OCI-LY1 (cell line): Measurements from ENCODE around the gene USP53.
"Not testable (repeated sequence)": the region's sequence is repeated elsewhere in the genome, so short reads cannot be mapped to it uniquely, and the experiment has no call there.

Experiments
- H2AFZ ChIP-seq: fragments of 200-600 bp; sonication (generic), shearing (Covaris generic); 2 replicates; pipeline ENCODE4 v1.6.0; 2014; ENCODE audit warnings: antibody characterized with exemption, mild to moderate bottlenecking, low read length
- H3F3A ChIP-seq: fragments of 200-600 bp; sonication (generic), shearing (Covaris generic); 2 replicates; pipeline ENCODE4 v1.6.0; 2014; ENCODE audit warnings: mild to moderate bottlenecking, antibody characterized with exemption, low read length, moderate library complexity; ENCODE audit not compliant: insufficient read depth
- H3K27ac ChIP-seq: fragments of 200-600 bp; sonication (generic); 2 replicates; pipeline ENCODE4 v1.5.1; 2014; ENCODE audit warnings: low read length, mixed run types, mild to moderate bottlenecking, low read depth; ENCODE audit not compliant: poor library complexity, severe bottlenecking
- H3K27me3 ChIP-seq: fragments of 200-600 bp; sonication (generic); 2 replicates; pipeline ENCODE4 v1.6.0; 2014; ENCODE audit warnings: antibody characterized with exemption, mild to moderate bottlenecking, low read length, moderate library complexity; ENCODE audit not compliant: insufficient read depth
- H3K36me3 ChIP-seq: fragments of 200-600 bp; sonication (generic); 2 replicates; pipeline ENCODE4 v1.6.1; 2014; ENCODE audit warnings: mild to moderate bottlenecking, antibody characterized with exemption, low read length, moderate library complexity, mixed read lengths; ENCODE audit not compliant: insufficient read depth
- H3K4me1 ChIP-seq: fragments of 200-600 bp; sonication (generic); 2 replicates; pipeline ENCODE4 v1.5.1; 2014; ENCODE audit warnings: mild to moderate bottlenecking, low read length, moderate library complexity; ENCODE audit not compliant: insufficient read depth, severe bottlenecking
- H3K4me2 ChIP-seq: fragments of 200-600 bp; sonication (generic), shearing (Covaris generic); 2 replicates; pipeline ENCODE4 v1.6.1; 2014; ENCODE audit warnings: low read length
- H3K4me3 ChIP-seq: fragments of 200-600 bp; sonication (generic); 2 replicates; pipeline ENCODE4 v1.5.1; 2014; ENCODE audit warnings: low read length, low read depth, mild to moderate bottlenecking, mixed read lengths; ENCODE audit not compliant: poor library complexity, severe bottlenecking
- H3K79me2 ChIP-seq: fragments of 200-600 bp; shearing (Covaris generic); 2 replicates; pipeline ENCODE4 v1.6.1; 2016; ENCODE audit warnings: mixed run types, low read length, mixed read lengths; ENCODE audit not compliant: insufficient read depth
- H3K9ac ChIP-seq: fragments of 200-600 bp; sonication (generic), shearing (Covaris generic); 2 replicates; pipeline ENCODE4 v1.6.1; 2014; ENCODE audit warnings: mild to moderate bottlenecking, low read length, mixed read lengths
- H3K9me2 ChIP-seq: fragments of 200-600 bp; sonication (generic), shearing (Covaris generic); 2 replicates; pipeline ENCODE4 v1.6.1; 2014; ENCODE audit warnings: low read depth, mild to moderate bottlenecking, low read length, mixed read lengths
- H3K9me3 ChIP-seq: fragments of 200-600 bp; shearing (Covaris generic); 2 replicates; pipeline ENCODE4 v1.6.1; 2014; ENCODE audit warnings: low read length, mixed read lengths
- H4K20me1 ChIP-seq: fragments of 200-600 bp; sonication (generic), shearing (Covaris generic); 2 replicates; pipeline ENCODE4 v1.6.0; 2016; ENCODE audit warnings: mild to moderate bottlenecking, low read length; ENCODE audit not compliant: insufficient read depth
- EZH2 ChIP-seq: fragments of 200-600 bp; sonication (generic), shearing (Covaris generic); IDR thresholded peaks from 2 replicates; pipeline ENCODE4 v1.8.0; 2017; ENCODE audit warnings: borderline replicate concordance, mixed run types, mild to moderate bottlenecking, antibody characterized with exemption, low read length, moderate library complexity, mixed read lengths
- TF ChIP-seq, protein P1 (sequence below): fragments of 200-600 bp; sonication (generic), shearing (Covaris generic); IDR thresholded peaks from 2 replicates; pipeline ENCODE4 v1.5.1; 2017; ENCODE audit warnings: mild to moderate bottlenecking, antibody characterized with exemption, low read length, moderate library complexity, mixed read lengths

The USP53 gene

DNA sequence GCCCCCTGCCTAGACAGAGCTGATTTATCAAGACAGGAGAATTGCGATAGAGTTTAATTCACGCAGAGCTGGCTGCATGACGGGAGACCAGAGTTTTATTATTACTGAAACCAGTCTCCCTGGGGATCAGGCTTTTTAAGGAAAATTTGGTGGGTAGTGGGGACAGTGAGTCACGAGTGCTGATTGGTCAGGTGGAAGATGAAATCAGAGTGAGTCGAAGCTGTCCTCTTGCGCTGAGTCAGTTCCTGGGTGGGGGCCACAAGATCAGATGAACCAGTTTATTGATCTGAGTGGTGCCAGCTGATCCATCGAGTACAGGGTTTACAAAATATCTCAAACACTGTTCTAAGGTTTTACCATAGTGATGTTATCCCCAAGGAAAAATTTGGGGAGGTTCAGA is 40.3 kb upstream of the USP53 start:
- Histone ChIP-seq H3K4me3 (no peak overlapping the region), H2AFZ (peak overlapping the region; percentile 70; the same call in 1 of the 2 replicates), H3K79me2 (no peaks in the 10 kb centered on the region), H3K9ac (no peak overlapping the region), H4K20me1 (no peaks in the 10 kb centered on the region), H3K9me2 (no peaks in the 10 kb centered on the region), H3K9me3 (no peaks in the 10 kb centered on the region), H3K27me3 (no peaks in the 10 kb centered on the region), H3K4me1 (no peaks in the 10 kb centered on the region), H3K36me3 (no peaks in the 10 kb centered on the region), H3F3A (no peaks in the 10 kb centered on the region), H3K4me2 (no peak overlapping the region), H3K27ac (no peak overlapping the region)
- TF ChIP-seq, protein P1, sequence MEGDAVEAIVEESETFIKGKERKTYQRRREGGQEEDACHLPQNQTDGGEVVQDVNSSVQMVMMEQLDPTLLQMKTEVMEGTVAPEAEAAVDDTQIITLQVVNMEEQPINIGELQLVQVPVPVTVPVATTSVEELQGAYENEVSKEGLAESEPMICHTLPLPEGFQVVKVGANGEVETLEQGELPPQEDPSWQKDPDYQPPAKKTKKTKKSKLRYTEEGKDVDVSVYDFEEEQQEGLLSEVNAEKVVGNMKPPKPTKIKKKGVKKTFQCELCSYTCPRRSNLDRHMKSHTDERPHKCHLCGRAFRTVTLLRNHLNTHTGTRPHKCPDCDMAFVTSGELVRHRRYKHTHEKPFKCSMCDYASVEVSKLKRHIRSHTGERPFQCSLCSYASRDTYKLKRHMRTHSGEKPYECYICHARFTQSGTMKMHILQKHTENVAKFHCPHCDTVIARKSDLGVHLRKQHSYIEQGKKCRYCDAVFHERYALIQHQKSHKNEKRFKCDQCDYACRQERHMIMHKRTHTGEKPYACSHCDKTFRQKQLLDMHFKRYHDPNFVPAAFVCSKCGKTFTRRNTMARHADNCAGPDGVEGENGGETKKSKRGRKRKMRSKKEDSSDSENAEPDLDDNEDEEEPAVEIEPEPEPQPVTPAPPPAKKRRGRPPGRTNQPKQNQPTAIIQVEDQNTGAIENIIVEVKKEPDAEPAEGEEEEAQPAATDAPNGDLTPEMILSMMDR, result no peak
- TF ChIP-seq EZH2, result no peak

DNA sequence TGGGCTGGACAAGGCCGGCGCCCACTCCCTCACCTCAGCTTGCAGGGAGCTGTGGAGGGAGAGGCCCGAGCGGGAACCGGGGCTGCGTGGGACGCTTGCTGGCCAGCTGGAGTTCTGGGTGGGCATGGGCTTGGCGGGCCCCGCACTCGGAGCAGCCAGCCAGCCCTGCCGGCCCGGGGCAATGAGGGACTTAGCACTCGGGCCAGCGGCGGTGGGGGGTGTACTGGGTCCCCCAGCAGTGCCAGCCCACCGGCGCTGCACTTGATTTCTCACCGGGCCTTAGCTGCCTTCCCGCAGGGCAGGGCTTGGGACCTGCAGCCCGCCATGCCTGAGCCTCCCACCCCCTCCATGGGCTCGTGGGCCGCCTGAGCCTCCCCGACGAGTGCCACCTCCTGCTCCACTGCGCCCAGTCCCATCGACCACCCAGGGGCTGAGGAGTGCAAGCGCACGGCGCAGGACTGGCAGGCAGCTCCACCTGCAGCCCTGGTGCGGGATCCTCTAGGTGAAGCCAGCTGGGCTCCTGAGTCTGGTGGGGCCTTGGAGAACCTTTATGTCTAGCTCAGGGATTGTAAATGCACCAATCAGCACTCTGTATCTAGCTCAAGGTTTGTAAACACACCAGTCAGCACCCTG is 38.7 kb upstream of the USP53 start:
- H3K9me3 ChIP-seq, H3K27ac ChIP-seq, H3F3A ChIP-seq, H3K4me2 ChIP-seq, H3K9me2 ChIP-seq, H3K79me2 ChIP-seq, H4K20me1 ChIP-seq, H2AFZ ChIP-seq, H3K4me1 ChIP-seq, H3K36me3 ChIP-seq, H3K9ac ChIP-seq, H3K27me3 ChIP-seq, H3K4me3 ChIP-seq: not testable (repeated sequence)

DNA sequence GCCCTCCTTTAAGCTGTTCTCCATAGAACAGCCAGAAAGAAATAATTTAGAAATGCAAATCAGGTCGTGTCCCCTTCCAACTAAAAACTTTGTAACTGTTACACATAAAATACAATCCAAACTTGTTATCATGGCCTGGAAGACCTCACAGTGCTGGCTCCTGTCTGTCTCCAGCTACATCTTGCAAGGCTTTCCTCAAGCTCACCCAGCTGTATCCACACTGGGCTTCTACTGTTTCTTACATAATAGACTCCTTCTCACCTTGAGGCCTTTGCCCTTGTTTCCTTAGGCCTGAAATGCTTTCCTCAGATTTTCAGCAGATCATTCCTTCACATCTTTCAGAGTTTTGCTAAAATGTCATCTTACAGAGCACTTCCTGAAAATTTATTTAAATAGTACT is 33.5 kb upstream of the USP53 start:
- Histone ChIP-seq H3F3A (no peaks in the 10 kb centered on the region), H3K4me1 (no peaks in the 10 kb centered on the region), H2AFZ (no peak overlapping the region), H3K9me2 (no peaks in the 10 kb centered on the region), H3K27me3 (no peaks in the 10 kb centered on the region), H3K4me2 (no peak overlapping the region), H4K20me1 (no peaks in the 10 kb centered on the region), H3K36me3 (no peaks in the 10 kb centered on the region), H3K4me3 (no peak overlapping the region), H3K9ac (no peak overlapping the region), H3K27ac (no peak overlapping the region), H3K9me3 (no peaks in the 10 kb centered on the region), H3K79me2 (no peaks in the 10 kb centered on the region)
- no peak for TF ChIP-seq EZH2
- TF ChIP-seq, protein P1, result no peak

DNA sequence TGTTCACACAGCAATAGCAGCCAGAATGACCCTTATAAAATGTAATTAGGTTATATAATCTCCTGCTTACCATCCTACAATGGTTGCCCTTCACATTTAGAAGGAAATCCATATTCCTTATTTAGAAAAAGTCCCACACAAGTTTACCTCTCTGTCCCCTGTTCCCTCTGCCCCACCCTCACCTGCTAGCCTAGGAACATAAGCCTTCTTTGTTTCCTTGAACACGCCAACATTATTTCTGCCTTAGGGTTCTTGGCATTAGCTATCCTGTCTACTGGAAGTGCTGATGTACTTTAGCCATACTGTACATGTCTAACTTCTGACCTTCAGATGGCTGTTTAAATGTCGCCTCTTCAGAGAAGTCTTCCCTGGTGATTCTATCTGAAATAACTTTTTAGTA is 28.4 kb upstream of the USP53 start:
- Histone ChIP-seq H3F3A (no peaks in the 10 kb centered on the region), H4K20me1 (no peaks in the 10 kb centered on the region), H2AFZ (no peak overlapping the region), H3K27me3 (no peaks in the 10 kb centered on the region), H3K36me3 (no peaks in the 10 kb centered on the region), H3K4me1 (no peaks in the 10 kb centered on the region), H3K27ac (no peak overlapping the region), H3K4me2 (no peak overlapping the region), H3K9ac (no peak overlapping the region), H3K9me3 (no peaks in the 10 kb centered on the region), H3K79me2 (no peaks in the 10 kb centered on the region), H3K4me3 (no peak overlapping the region), H3K9me2 (no peaks in the 10 kb centered on the region)
- no peak for TF ChIP-seq EZH2
- TF ChIP-seq, protein P1, result no peak
